ENCODE data around the gene TDRD12.

TDRD12 gene

DNA sequence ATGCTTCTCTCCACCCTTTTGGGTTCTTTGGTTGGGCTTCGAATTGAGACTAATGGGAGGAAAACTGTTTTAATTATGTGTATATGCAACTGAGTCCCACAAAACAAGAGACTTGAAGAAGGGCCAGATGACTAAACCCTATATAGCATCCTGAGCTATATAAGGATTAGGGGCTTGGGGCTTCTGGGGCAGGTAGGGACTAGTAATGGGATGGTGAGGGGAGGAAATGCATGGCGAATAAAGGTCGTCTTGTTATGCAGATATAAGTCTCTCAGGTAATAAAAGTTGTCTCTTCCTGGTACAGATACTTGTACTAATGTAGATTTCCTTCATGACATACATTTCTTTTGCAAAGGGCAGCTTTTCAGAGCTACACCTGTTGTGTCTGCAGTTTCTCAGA, 152.8 kb downstream of the TDRD12 start:
- DNase-seq, result no peak

DNA sequence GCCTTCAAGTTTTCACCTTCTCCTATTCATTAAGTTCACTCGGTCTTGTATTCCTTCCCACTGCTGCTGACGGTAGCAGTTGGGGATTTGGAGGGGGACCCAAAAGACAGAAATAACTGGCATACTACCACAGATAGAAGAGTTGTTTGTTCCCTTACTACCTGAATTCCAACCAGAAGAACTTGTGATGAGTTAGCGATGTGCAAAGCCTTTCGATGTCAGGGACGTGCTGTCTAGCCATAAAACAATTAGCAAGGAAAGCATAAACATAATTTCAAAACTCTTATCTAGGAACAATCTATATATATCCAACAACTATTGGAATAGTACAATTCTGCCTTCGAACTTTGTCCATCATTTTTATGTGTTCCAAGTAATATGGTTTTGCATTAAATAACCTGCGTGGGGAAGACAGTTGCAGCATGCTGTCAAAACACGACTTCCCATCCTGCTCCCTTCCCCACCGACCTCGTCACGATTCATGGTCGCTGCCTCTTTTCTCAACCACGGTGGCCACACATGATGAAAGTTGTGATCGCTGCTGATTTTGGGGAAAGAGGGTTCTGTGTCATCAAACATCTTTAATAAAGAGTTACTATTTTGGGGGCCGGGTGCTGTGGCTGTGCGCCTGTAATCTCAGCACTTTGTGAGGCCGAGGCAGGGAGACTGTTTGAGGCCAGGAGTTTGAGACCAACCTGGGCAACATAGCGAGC, 153.8 kb downstream of the TDRD12 start:
- DNase-seq, result peak; percentile 12

DNA sequence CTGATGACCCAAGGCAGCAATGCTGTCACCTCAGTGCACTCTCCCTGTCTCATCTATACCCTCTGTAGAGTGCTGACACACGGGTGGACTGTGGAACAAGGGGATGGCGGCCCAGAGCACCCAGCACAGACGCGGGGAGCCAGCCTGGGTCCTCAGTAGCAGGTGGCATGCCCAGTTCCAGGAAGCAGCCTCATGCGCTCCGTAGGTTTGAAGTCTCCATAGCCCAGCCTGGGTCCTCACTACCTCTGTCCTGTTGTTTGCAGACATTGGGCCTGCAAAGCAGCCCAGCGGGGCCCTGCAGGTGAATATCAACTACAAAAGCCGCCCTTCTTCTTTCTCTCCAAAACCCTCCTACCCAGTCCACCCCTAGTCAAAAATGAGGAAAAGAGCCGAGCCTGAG, 155.0 kb downstream of the TDRD12 start:
- DNase-seq, result peak; percentile 28

DNA sequence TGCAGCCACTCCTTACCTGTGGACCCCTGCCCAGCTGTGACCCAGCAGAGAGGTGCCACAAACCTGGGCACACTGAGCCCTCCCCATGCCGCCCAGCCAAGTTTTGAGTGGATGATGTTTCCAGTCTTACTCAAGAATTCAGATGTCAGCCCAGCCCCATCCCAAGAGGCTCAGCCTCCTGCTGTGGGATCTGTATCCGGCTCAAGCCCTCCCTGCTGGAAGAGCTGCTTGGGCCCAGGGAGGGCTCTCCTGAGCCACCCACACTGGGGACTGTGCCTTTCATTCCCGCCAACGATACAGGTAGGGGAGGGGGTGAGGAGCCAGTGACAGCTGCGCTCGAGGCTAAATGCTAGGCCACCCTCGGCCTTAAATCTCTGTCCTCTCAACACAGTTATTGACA, 155.9 kb downstream of the TDRD12 start:
- DNase-seq, result peak; percentile 17

DNA sequence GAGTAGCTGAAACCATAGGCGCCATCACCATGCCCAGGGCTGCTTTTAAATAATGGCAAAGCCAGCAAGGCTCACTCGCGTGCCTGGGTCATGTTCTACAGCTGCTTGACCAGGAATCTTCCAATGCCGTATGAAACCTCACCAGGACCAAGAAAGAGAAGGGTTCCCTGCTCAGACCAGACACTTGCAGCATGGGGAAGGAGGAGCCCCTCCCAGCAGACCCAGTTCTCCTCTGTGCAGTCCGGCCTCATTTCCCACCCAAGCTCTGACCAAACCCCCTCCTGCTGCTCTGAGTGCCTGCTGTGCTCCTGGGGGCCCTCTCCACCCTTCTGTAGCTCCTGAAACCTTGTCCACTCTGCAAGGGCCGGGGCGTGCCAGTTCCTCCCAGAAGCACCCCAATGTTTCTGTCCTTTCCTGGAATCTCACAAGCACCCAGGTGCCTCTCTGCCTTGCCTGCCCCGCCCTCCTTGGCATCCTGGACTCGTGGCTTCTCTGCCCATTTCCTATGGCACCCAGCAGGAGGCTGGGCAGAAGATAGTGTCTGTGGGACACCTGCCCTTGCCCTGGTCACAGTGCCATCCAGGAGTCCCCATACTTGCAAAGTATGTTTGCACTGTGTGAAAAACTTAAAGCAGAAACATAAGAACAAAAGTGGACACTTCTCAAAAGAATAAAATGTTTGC, 156.8 kb downstream of the TDRD12 start:
- peak; percentile 53 for DNase-seq

DNA sequence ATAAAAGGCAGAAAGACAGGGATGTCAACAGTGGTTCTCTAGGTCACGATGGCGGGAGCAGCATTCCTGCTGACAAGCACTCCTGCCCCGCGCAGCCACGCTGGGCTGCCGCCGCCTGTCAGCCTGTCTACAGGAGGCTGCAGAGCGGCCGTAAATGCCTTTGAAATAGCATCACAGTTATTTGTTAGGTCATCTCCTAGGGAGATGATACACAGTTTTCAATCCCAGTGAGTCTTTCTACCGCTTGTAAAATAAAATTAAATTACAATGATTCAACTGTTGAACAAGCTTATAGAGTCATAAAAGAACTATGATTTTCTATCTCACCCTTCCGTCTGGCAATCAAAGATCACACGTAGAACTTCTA, 157.3 kb downstream of the TDRD12 start:
- DNase-seq, result peak; percentile 5
